Prostate gland (tissue), 2 donors: ENCODE data around the gene C1R. TPM values are rescaled to one million over a fixed set of nuclear protein-coding genes. Genes with fewer than 3 reads are reported as not detected.
A peak's percentile ranks its signal among the peaks of the same experiment; 100 is the strongest.

ENCODE experiments used
- DNase-seq: peaks from one replicate; pipeline ENCODE4 v3.0.0-alpha.2; 2019; ENCODE audit warnings: low spot score
- H3K27ac ChIP-seq, 2 donors: fragments of 200-600 bp; sonication (generic); 2 replicates each; pipeline ENCODE4 v1.5.1; 2017 to 2019
- H3K27me3 ChIP-seq: fragments of 200-600 bp; sonication (generic); replicated peaks from 2 replicates; pipeline ENCODE4 v1.5.1; 2019; ENCODE audit not compliant: insufficient read depth
- H3K36me3 ChIP-seq, 2 donors: fragments of 200-600 bp; sonication (generic); 1 replicate in 1 of 2; 2 replicates in 1 of 2; pipeline versions ENCODE4 v1.5.1 to v1.8.1; 2017 to 2019
- H3K4me1 ChIP-seq: fragments of 200-600 bp; sonication (generic); replicated peaks from 2 replicates; pipeline ENCODE4 v1.5.1; 2019
- H3K4me3 ChIP-seq, 2 donors: fragments of 200-600 bp; sonication (generic); 2 replicates each; pipeline ENCODE4 v1.5.1; 2017 to 2019
- H3K9me3 ChIP-seq: fragments of 200-600 bp; sonication (generic); 2 replicates; pipeline ENCODE4 v1.5.1; 2017
- CTCF ChIP-seq, 4 experiments: fragments of 200-600 bp in 2 of 4; fragments of 450-650 bp in 2 of 4; sonication (generic) in 2 of 4; IDR thresholded peaks; 1 replicate in 3 of 4; 2 replicates in 1 of 4; pipeline ENCODE4 v1.5.1; 2016 to 2019; ENCODE audit warnings: antibody characterized with exemption in 4 of 4, mild to moderate bottlenecking in 2 of 4, moderate library complexity in 2 of 4
- POLR2A ChIP-seq: fragments of 450-650 bp; IDR thresholded peaks from one replicate; pipeline ENCODE4 v1.6.1; 2016; ENCODE audit warnings: antibody characterized with exemption, mild to moderate bottlenecking
- POLR2AphosphoS5 ChIP-seq: sonication (generic); formaldehyde crosslinking; IDR thresholded peaks from one replicate; pipeline ENCODE4 v1.6.1; 2017; ENCODE audit warnings: antibody characterized with exemption
- WGBS: methylation state at CpG from one replicate; pipeline ENCODE4 v1.1.5; 2018; 5-methylcytosine and 5-hydroxymethylcytosine counted together
- intact Hi-C: fragments of 100-400 bp; cut with DNase I; formaldehyde crosslinking; loops from one replicate; pipeline ENCODE4 v1.14.2; 2022
- total RNA-seq, 2 donors: library from RNA; depleted of rRNA; stranded (reverse); fragments of >200 nt; gene quantifications; one replicate each; pipeline ENCODE4 v1.1.0, GENCODE V29; 2016

Gene C1R
- total RNA-seq, 2 donors from 2014 or later, result 104 to 261 TPM

- Histone ChIP-seq H3K4me3 (peak overlapping the region; percentile 21 to 32), H3K27me3 (no peaks in the 10 kb centered on the region), H3K4me1 (no peaks in the 10 kb centered on the region), H3K36me3 (peaks cover 0 to 7% of the 10 kb centered on the region in 2 donors), H3K9me3 (no peaks in the 10 kb centered on the region), H3K27ac (peak overlapping the region; percentile 66 to 77)
- WGBS, result 76% methylated on average over 7 of the region's 7 CpGs
- intact Hi-C loops, result no loop called here
- no peak for DNase-seq
- TF ChIP-seq POLR2A (no peak), CTCF (IDR thresholded peaks at IDR 0.05) (no peak), POLR2AphosphoS5 (no peak)
These were observed 1.1 kb downstream of the C1R start for GRCh38 chr12:7091171-7091570.

DNA sequence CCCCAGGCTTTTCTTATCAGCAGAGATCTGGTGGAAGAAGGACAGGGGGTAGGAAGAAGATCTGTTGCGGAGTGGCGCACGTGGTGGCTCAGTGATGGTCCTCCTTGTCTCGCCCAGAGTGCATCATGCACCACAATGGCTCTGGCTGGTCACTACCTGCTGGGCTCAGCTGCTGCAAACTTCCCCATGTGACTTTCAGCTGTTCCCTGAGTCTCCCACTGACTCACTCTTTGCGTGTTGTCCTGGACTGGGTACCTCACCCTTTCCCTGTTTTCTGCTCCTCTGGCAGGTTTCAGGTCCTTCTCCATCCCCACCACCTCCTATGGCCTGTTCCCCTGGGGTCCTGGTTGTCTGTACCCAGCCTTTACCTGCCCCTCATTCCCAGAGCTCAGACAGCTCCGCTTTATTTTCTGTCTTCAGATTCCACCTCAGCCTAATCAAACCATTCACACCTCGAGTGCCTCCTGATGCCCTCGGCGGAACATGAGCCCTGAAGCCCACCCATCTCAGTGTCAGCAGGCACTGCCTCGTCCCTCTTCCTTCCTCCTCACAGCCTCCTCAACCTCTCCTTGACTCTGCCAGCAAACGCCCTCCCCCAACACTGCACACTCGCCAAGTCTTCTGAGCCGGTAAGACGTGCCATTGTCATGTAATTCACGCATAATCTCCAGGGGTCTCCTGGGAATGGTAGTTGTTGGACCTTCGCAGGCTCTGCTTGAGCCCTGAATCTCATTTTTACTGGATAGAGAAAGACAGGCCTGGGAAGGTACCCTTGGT, 1.8 kb downstream of the C1R start:
- Histone ChIP-seq H3K36me3 (peaks cover 0 to 7% of the 10 kb centered on the region in 2 donors), H3K27me3 (no peaks in the 10 kb centered on the region), H3K9me3 (no peaks in the 10 kb centered on the region), H3K27ac (peak overlapping the region; percentile 34 to 66), H3K4me3 (no peak overlapping the region), H3K4me1 (no peaks in the 10 kb centered on the region)
- no peak for TF ChIP-seq POLR2A
- TF ChIP-seq CTCF (IDR thresholded peaks at IDR 0.05), result no peak
- no peak for DNase-seq
- 69% methylated on average over 16 of the region's 16 CpGs for WGBS
- intact Hi-C loops, result no loop called here

GRCh38 chr12:7089196-7089871, 2.9 kb downstream of the C1R start:
- no peaks in the 10 kb centered on the region for H3K4me1 ChIP-seq

DNA sequence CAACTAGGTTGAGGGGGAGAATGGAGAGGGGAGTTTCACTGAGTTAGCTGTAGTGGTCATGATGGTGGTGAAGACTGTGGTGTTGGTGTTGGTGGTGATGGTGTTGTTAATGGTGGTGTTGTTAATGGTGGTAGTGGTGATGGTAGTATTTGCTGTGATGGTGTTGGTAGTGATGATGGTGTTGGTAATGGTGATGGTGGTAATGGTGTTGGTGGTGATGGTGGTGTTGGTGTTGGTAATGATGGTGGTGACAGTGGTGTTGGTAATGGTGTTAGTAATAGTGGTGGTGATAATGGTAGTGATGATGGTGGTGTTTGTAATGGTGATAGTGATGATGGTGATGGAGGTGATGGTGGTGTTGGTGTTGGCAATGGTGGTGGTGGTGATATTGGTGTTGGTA, 9.1 kb downstream of the C1R start:
- no peak for DNase-seq
- no peak for TF ChIP-seq CTCF (IDR thresholded peaks at IDR 0.05)
- no peak for TF ChIP-seq POLR2A
- no peak for TF ChIP-seq POLR2AphosphoS5
- Histone ChIP-seq H3K36me3 (no peaks in the 10 kb centered on the region), H3K4me3 (no peak overlapping the region), H3K27ac (no peak overlapping the region), H3K9me3 (no peaks in the 10 kb centered on the region), H3K4me1 (no peaks in the 10 kb centered on the region), H3K27me3 (no peaks in the 10 kb centered on the region)
- intact Hi-C loops, result no loop called here

More at GRCh38 chr12:7089196-7089871, 2.9 kb downstream of the C1R start:
- intact Hi-C loops, result no loop called here
- peaks cover 0 to 7% of the 10 kb centered on the region in 2 donors for H3K36me3 ChIP-seq
- WGBS, result 79% methylated on average over 11 of the region's 11 CpGs
- no peak overlapping the region for H3K4me3 ChIP-seq
- DNase-seq, result no peak
- H3K27ac ChIP-seq, result no peak overlapping the region
- H3K9me3 ChIP-seq, result no peaks in the 10 kb centered on the region
- no peak for TF ChIP-seq POLR2A
- no peak for TF ChIP-seq CTCF (IDR thresholded peaks at IDR 0.05)
- no peak for TF ChIP-seq POLR2AphosphoS5
- no peaks in the 10 kb centered on the region for H3K27me3 ChIP-seq

GRCh38 chr12:7081037-7081436, 11.2 kb downstream of the C1R start:
- Histone ChIP-seq H3K4me3 (no peak overlapping the region), H3K27ac (no peak overlapping the region), H3K27me3 (no peaks in the 10 kb centered on the region), H3K36me3 (no peaks in the 10 kb centered on the region), H3K9me3 (no peaks in the 10 kb centered on the region), H3K4me1 (no peaks in the 10 kb centered on the region)
- intact Hi-C loops, result no loop called here
- no peak for DNase-seq
- WGBS, result 83% methylated on average over 14 of the region's 14 CpGs
- TF ChIP-seq POLR2A (no peak), CTCF (IDR thresholded peaks at IDR 0.05) (no peak), POLR2AphosphoS5 (no peak)
